ENCODE results near the gene CDK3.

GRCh38 chr17:76054112-76054476, 53.4 kb downstream of the CDK3 start:
- no peak for TF ChIP-seq CTCF (conservative IDR thresholded peaks at IDR 0.05; ENCODE audit: low read depth, low read length)
- no peak for TF ChIP-seq RAD21 (IDR thresholded peaks at IDR 0.05; ENCODE audit: low read length)

All from IMR-90 (cell line).